GM08714 (cell line): ENCODE measurements around the gene C3orf33.
"Not testable (repeated sequence)": the region's sequence is repeated elsewhere in the genome, so short reads cannot be mapped to it uniquely, and the experiment has no call there.

Experiments used
- H3K4me3 ChIP-seq: fragments of 200-500 bp; sonication (Bioruptor generic); 2 replicates; pipeline ENCODE4 v1.5.1; 2014; ENCODE audit warnings: mild to moderate bottlenecking, low read length, inconsistent platforms
- ZNF274 ChIP-seq: IDR thresholded peaks from 2 replicates; pipeline ENCODE4 v1.6.1; 2012; ENCODE audit warnings: mild to moderate bottlenecking, low read depth, low read length

The C3orf33 gene, protein sequence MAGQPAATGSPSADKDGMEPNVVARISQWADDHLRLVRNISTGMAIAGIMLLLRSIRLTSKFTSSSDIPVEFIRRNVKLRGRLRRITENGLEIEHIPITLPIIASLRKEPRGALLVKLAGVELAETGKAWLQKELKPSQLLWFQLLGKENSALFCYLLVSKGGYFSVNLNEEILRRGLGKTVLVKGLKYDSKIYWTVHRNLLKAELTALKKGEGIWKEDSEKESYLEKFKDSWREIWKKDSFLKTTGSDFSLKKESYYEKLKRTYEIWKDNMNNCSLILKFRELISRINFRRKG

GRCh38 chr3:155805802-155806618, at the start of gene C3orf33:
Gene C3orf33 (minus strand): TSS chr3:155806278. CDS start chr3:155806252, 26 bp downstream.
- no peak for TF ChIP-seq ZNF274
- H3K4me3 ChIP-seq, result peak within 1 kb of the TSS; percentile 67

DNA sequence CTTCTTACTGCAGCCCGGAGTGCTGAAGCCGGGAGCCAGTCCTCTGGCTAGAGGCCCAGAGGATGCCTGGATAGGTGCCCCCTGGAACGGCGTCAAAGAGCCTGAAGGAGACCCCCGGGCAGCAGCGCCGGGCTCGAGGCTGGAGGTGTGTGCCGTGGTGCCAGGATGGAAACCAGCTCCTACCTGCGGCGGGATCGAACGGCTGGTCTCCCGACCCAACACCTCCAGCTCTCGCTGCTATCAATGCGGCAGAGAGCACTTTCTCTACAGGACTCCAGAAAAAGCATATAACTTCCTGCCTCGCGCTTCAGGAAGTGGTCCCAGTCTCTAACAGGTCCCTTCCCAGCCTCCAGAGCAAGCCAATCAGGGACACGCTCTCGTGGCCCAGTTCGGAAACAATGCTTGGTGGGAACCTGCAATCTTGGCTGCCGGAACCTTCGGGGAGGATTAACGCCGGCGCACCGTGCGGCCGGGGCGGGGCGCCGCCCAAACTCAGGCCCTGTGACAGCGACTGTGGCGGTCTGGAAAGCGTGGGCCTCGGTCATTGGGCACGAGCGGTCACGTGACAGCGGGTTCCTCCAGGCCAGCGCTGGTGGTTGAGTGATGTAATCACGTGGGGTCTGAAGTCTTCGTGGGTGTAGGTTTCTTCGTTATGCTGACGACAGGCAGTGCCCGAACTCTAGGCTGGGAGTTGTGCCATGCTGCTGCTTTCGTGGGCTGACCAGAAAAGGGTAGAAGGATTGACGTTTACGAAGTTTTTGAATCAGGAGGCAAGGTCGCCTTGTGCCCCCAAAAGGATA, 48.3 kb upstream of the C3orf33 start, which contains the start of gene SLC33A1:
TSS of gene SLC33A1 (minus strand) at position 287 of the 800 bp plus-strand sequence. CDS start 430 bp downstream, outside the sequence.
- peak within 1 kb of the TSS; percentile 76 for H3K4me3 ChIP-seq
- no peak for TF ChIP-seq ZNF274

DNA sequence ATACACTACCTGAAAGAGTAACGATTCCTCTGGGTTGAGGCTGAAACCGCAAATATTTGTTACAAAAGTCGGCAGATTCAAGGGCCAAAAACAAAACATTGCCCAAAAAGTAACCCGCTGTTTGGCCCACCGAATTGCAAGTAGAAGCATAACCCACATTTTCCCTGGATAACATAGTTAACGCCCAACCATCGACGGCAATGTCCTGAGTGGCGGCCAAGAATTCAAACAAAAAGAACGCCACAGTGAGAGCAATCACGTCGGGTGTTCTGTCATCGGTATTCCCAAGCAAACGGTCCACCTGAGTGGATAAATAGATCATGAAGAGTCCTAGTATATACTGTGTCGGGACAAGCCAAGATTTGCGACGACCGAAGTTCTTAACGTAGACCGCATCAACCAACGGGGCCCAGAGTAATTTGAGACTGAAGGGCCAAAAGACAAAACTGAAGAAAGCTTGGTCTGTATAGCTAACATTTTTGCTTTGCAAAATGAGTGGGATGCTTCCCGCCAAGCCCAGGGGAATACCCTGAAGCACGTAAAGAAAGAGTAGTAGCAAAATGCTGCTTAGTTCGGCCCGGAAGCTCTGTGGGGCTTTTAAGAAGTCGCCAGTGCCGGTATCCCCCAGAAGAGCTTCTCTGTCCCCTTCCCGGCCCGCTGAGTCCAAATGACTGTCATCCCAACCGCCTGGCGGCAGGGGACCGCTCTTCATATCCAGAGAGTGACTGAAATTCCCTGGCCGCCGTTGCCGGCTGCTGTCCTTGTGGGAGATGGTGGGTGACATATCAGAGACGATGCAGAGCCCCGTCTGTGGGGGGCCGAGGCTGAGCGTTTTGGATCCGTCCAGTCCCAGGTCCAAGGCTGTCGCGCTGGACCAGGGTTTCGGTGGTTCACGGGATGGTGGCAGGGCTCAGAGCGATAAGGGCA, 47.4 kb upstream of the C3orf33 start:
- TF ChIP-seq ZNF274, result no peak
- peak overlapping the region; percentile 76 for H3K4me3 ChIP-seq

GRCh38 chr3:155852341-155852740, 46.3 kb upstream of the C3orf33 start:
- no peak for TF ChIP-seq ZNF274
- peak overlapping the region; percentile 76 for H3K4me3 ChIP-seq

- H3K4me3 ChIP-seq, result not testable (repeated sequence)
Observed at GRCh38 chr3:155849404-155849803, 43.3 kb upstream of the C3orf33 start.

GRCh38 chr3:155847993-155848392, 41.9 kb upstream of the C3orf33 start:
- H3K4me3 ChIP-seq, result no peak overlapping the region
- TF ChIP-seq ZNF274, result no peak

DNA sequence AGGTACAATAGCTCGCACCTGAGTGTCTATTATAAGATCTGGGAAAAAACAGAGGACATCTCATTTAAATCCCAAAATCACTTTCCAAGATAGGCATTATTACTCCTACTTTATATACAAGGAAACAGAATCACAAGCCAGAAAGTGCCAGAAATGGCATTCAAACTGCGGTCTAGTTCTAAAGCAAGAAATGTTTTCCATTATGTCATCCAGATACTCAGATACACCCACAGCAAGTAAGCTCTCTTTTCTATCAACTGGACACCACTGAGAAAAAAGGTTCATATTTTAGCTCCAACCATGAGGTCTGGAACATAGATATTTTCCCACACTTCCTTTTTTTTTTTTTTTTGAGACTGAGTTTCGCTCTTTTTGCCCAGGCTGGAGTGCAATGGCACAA, 40.0 kb upstream of the C3orf33 start:
- TF ChIP-seq ZNF274, result no peak

GRCh38 chr3:155843569-155843968, 37.5 kb upstream of the C3orf33 start:
- no peak overlapping the region for H3K4me3 ChIP-seq
- TF ChIP-seq ZNF274, result no peak

More for the DNA sequence above, 40.0 kb upstream of the C3orf33 start:
- no peak overlapping the region for H3K4me3 ChIP-seq

GRCh38 chr3:155835341-155836071, 29.4 kb upstream of the C3orf33 start:
- TF ChIP-seq ZNF274, result no peak
- H3K4me3 ChIP-seq, result no peak overlapping the region

DNA sequence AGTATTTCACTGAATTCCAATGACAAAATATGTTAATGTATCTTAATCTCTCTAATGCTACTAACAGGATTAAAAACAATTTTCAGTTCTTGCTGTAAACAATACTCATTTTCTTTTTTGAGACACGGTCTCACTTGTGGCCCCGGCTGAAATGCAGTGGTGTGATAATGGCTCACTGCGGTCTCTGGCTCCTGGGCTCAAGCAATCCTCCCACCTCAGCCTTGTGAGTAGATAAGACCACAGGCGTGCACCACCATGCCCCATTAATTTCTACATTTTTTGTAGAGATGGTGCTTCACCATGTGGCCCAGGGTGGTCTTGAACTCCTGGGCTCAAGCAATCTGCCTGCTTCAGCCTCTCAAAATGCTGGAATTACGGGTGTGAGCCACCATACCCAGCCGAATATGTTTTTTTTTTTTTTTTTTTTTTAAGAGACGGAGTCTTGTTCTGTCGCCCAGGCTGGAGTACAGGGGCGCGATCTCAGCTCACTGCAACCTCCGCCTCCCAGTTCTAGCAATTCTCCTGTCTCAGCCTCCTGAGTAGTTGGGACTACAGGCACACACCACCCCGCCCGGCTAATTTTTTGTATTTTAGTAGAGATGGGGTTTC, 22.5 kb upstream of the C3orf33 start:
- H3K4me3 ChIP-seq, result not testable (repeated sequence)

GRCh38 chr3:155815030-155815545, 9.0 kb upstream of the C3orf33 start:
- H3K4me3 ChIP-seq, result no peak overlapping the region
- no peak for TF ChIP-seq ZNF274

DNA sequence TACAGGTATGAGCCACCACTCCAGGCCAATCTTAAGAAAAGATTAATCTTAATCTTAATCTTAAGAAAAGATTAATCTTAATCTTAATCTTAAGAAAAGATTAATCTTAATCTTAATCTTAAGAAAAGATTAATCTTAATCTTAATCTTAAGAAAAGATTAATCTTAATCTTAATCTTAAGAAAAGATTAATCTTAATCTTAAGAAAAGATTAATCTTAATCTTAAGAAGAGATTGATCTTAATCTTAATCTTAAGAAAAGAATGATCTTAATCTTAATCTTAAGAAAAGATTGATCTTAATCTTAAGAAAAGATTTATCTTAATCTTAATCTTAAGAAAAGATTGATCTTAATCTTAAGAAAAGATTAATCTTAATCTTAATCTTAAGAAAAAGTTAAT, 7.1 kb upstream of the C3orf33 start:
- not testable (repeated sequence) for H3K4me3 ChIP-seq
